Measurements from ENCODE around the gene PEX16. TPM values are rescaled to one million over a fixed set of nuclear protein-coding genes. Genes with fewer than 3 reads are reported as not detected.

The PEX16 gene
- total and polyA plus RNA-seq, 2 experiments from 2014 or later = 28.0 to 32.8 TPM

GRCh38 chr11:45876401-45876800 is 41.3 kb downstream of the PEX16 start:
- H3K27ac ChIP-seq = no peak overlapping the region
- H3K36me3 ChIP-seq (replicated peaks; ENCODE audit: insufficient read depth, low read depth) = no peaks in the 10 kb centered on the region
- DNase-seq (ENCODE audit: low spot score) = no peak
- no peak overlapping the region for H2AFZ ChIP-seq
- H3K4me2 ChIP-seq = no peak overlapping the region
- no peak overlapping the region for H3K4me3 ChIP-seq
- no peaks in the 10 kb centered on the region for H4K20me1 ChIP-seq (ENCODE audit: insufficient read depth, poor library complexity, severe bottlenecking)
- no peaks in the 10 kb centered on the region for H3K27me3 ChIP-seq
- H3K4me1 ChIP-seq (ENCODE audit: insufficient read depth) = peaks cover 8% of the 10 kb centered on the region
- 54% methylated on average over 6 of the region's 6 CpGs for WGBS (ENCODE audit: low lambda C conversion rate, missing lambda C conversion rate)
- no peaks in the 10 kb centered on the region for H3K9me2 ChIP-seq (replicated peaks; ENCODE audit: insufficient read depth)
- no peak for TF ChIP-seq CTCF (IDR thresholded peaks at IDR 0.05; ENCODE audit: poor library complexity)
- TF ChIP-seq EZH2 (IDR thresholded peaks at IDR 0.05; ENCODE audit: borderline replicate concordance) = no peak
- no peak for TF ChIP-seq EZH2phosphoT487 (IDR thresholded peaks at IDR 0.05; ENCODE audit: low read depth, severe bottlenecking, unreplicated experiment)
- no peaks in the 10 kb centered on the region for H3K79me2 ChIP-seq
- no peaks in the 10 kb centered on the region for H3K9me3 ChIP-seq (ENCODE audit: low read depth)

- 55% methylated on average over 9 of the region's 9 CpGs for WGBS (ENCODE audit: low lambda C conversion rate, missing lambda C conversion rate)
These were observed 44.9 kb downstream of the PEX16 start for GRCh38 chr11:45872651-45873356.

GRCh38 chr11:45871638-45872037 is 46.0 kb downstream of the PEX16 start:
- no peak overlapping the region for H3K4me2 ChIP-seq
- no peak overlapping the region for H2AFZ ChIP-seq
- 88% methylated on average over 2 of the region's 2 CpGs for WGBS (ENCODE audit: low lambda C conversion rate, missing lambda C conversion rate)
- no peaks in the 10 kb centered on the region for H3K9me2 ChIP-seq (replicated peaks; ENCODE audit: insufficient read depth)
- no peaks in the 10 kb centered on the region for H3K4me1 ChIP-seq (ENCODE audit: insufficient read depth)
- H3K79me2 ChIP-seq = no peaks in the 10 kb centered on the region
- H4K20me1 ChIP-seq (ENCODE audit: insufficient read depth, poor library complexity, severe bottlenecking) = no peaks in the 10 kb centered on the region
- H3K36me3 ChIP-seq (replicated peaks; ENCODE audit: insufficient read depth, low read depth) = no peaks in the 10 kb centered on the region
- no peak overlapping the region for H3K27ac ChIP-seq
- H3K9me3 ChIP-seq (ENCODE audit: low read depth) = no peaks in the 10 kb centered on the region
- no peaks in the 10 kb centered on the region for H3K27me3 ChIP-seq
- no peak for DNase-seq (ENCODE audit: low spot score)
- TF ChIP-seq EZH2 (IDR thresholded peaks at IDR 0.05; ENCODE audit: borderline replicate concordance) (no peak), EZH2phosphoT487 (IDR thresholded peaks at IDR 0.05; ENCODE audit: low read depth, severe bottlenecking, unreplicated experiment) (no peak), CTCF (IDR thresholded peaks at IDR 0.05; ENCODE audit: poor library complexity) (no peak)
- H3K4me3 ChIP-seq = no peak overlapping the region

More at GRCh38 chr11:45872651-45873356, 44.9 kb downstream of the PEX16 start:
- Histone ChIP-seq H3K79me2 (no peaks in the 10 kb centered on the region), H3K4me1 (ENCODE audit: insufficient read depth) (no peaks in the 10 kb centered on the region), H3K9me2 (replicated peaks; ENCODE audit: insufficient read depth) (no peaks in the 10 kb centered on the region), H3K4me3 (no peak overlapping the region), H3K27ac (no peak overlapping the region), H3K27me3 (no peaks in the 10 kb centered on the region), H2AFZ (no peak overlapping the region), H3K36me3 (replicated peaks; ENCODE audit: insufficient read depth, low read depth) (no peaks in the 10 kb centered on the region), H3K4me2 (no peak overlapping the region), H3K9me3 (ENCODE audit: low read depth) (no peaks in the 10 kb centered on the region), H4K20me1 (ENCODE audit: insufficient read depth, poor library complexity, severe bottlenecking) (no peaks in the 10 kb centered on the region)
- TF ChIP-seq CTCF (IDR thresholded peaks at IDR 0.05; ENCODE audit: poor library complexity) = peak; percentile 67
- no peak for TF ChIP-seq EZH2 (IDR thresholded peaks at IDR 0.05; ENCODE audit: borderline replicate concordance)
- peak; percentile 81 for DNase-seq (ENCODE audit: low spot score)
